Keratinocyte (primary cell): ENCODE results near the gene ABCB9. TPM values are rescaled to one million over a fixed set of nuclear protein-coding genes. Genes with fewer than 3 reads are reported as not detected.
A peak's percentile ranks its signal among the peaks of the same experiment; 100 is the strongest.

Source experiments
- DNase-seq: peaks from one replicate; pipeline ENCODE4 v3.0.0-alpha.2; 2011; ENCODE audit warnings: low read depth, missing footprints, low spot score
- FAIRE-seq: peaks from 2 replicates; lab custom pipeline; 2011; peaks lifted over from hg19 to GRCh38; lab: Jason Lieb, UNC
- H2AFZ ChIP-seq: 2 replicates; pipeline ENCODE4 v1.6.0; 2012; ENCODE audit warnings: low read length, control low read depth, inconsistent platforms; ENCODE audit not compliant: control insufficient read depth
- H3K27ac ChIP-seq: 2 replicates; pipeline ENCODE4 v1.5.1; 2011; ENCODE audit warnings: low read length; ENCODE audit not compliant: control insufficient read depth, insufficient read depth
- H3K27me3 ChIP-seq: 3 replicates; pipeline ENCODE4 v1.6.0; 2011; ENCODE audit warnings: low read length; ENCODE audit not compliant: control insufficient read depth, insufficient read depth; ENCODE audit errors: extremely low read depth
- H3K36me3 ChIP-seq, 2 experiments: 2 replicates in 1 of 2; 3 replicates in 1 of 2; pipeline ENCODE4 v1.5.1; 2011; ENCODE audit warnings: low read length in 2 of 2, mild to moderate bottlenecking in 1 of 2; ENCODE audit not compliant: control insufficient read depth in 2 of 2, insufficient read depth in 2 of 2; ENCODE audit errors: extremely low read depth in 1 of 2
- H3K4me1 ChIP-seq: 3 replicates; pipeline ENCODE4 v1.5.1; 2011; ENCODE audit warnings: low read length; ENCODE audit not compliant: control insufficient read depth, insufficient read depth; ENCODE audit errors: extremely low read depth
- H3K4me2 ChIP-seq: 3 replicates; pipeline ENCODE4 v1.6.0; 2011; ENCODE audit warnings: low read depth, low read length; ENCODE audit not compliant: control insufficient read depth, insufficient read depth; ENCODE audit errors: extremely low read depth
- H3K4me3 ChIP-seq, 3 experiments: fragments of 200-600 bp in 1 of 3; sonication (generic) in 1 of 3; 2 replicates in 2 of 3; 3 replicates in 1 of 3; pipeline ENCODE4 v1.5.1; 2011 to 2016; ENCODE audit warnings: low read length in 3 of 3, mild to moderate bottlenecking in 3 of 3, control low read depth in 2 of 3, inconsistent platforms in 1 of 3, low read depth in 1 of 3, mixed read lengths in 1 of 3, mixed run types in 1 of 3, moderate library complexity in 1 of 3; ENCODE audit not compliant: control insufficient read depth in 2 of 3, insufficient read depth in 2 of 3; ENCODE audit errors: extremely low read depth in 1 of 3
- H3K79me2 ChIP-seq: 2 replicates; pipeline ENCODE4 v1.6.0; 2012; ENCODE audit warnings: low read length; ENCODE audit not compliant: control insufficient read depth, insufficient read depth
- H3K9ac ChIP-seq: 3 replicates; pipeline ENCODE4 v1.6.0; 2011; ENCODE audit warnings: low read length; ENCODE audit not compliant: control insufficient read depth, insufficient read depth; ENCODE audit errors: extremely low read depth
- H3K9me1 ChIP-seq: 3 replicates; pipeline ENCODE4 v1.6.0; 2011; ENCODE audit warnings: low read length; ENCODE audit not compliant: control insufficient read depth, insufficient read depth; ENCODE audit errors: extremely low read depth
- H3K9me3 ChIP-seq: 2 replicates; pipeline ENCODE4 v1.5.1; 2012; ENCODE audit warnings: low read depth, low read length; ENCODE audit not compliant: control insufficient read depth
- H4K20me1 ChIP-seq: 3 replicates; pipeline ENCODE4 v1.6.0; 2011; ENCODE audit warnings: low read length; ENCODE audit not compliant: control insufficient read depth, insufficient read depth; ENCODE audit errors: extremely low read depth
- EZH2 ChIP-seq: IDR thresholded peaks from one replicate; pipeline ENCODE4 v1.6.1; 2012; ENCODE audit warnings: inconsistent platforms, mild to moderate bottlenecking, low read length, moderate library complexity
- dilution Hi-C: fragments of 300-500 bp; cut with MboI; formaldehyde crosslinking; loops from one replicate; pipeline ENCODE4 v1.7.0; 2020; ENCODE audit warnings: low sequenced_read_pairs; ENCODE audit not compliant: extremely low pct_ligation_motif_present
- polyA plus RNA-seq, 5 experiments: library from polyadenylated mRNA; depleted of rRNA in 3 of 5; stranded (reverse) in 3 of 5; stranded (forward) in 1 of 5; unstranded in 1 of 5; fragments of >200 nt; gene quantifications; 1 replicate in 1 of 5; 2 replicates in 3 of 5; 3 replicates in 1 of 5; pipeline versions ENCODE4 v1.2.1 to v1.2.3, GENCODE V29; 2011 to 2012; ENCODE audit warnings: missing spikeins in 2 of 5, low read depth in 1 of 5, low replicate concordance in 1 of 5
- TF ChIP-seq, protein P1 (sequence below), 3 experiments: IDR thresholded peaks in 1 of 3; conservative IDR thresholded peaks in 1 of 3; optimal IDR thresholded peaks in 1 of 3; 2 replicates in 2 of 3; 3 replicates in 1 of 3; pipeline versions ENCODE3 to v1.5.1; 2011; ENCODE audit warnings: low read length in 3 of 3, mild to moderate bottlenecking in 3 of 3, moderate library complexity in 2 of 3, control low read depth in 1 of 3, inconsistent platforms in 1 of 3; ENCODE audit not compliant: insufficient read depth in 2 of 3; ENCODE audit errors: extremely low read depth in 1 of 3

The ABCB9 gene
- polyA plus RNA-seq, 1 donor (not counting 4 experiments of a cell fraction or from before 2014, with no cell fraction given), result 4.0 TPM

DNA sequence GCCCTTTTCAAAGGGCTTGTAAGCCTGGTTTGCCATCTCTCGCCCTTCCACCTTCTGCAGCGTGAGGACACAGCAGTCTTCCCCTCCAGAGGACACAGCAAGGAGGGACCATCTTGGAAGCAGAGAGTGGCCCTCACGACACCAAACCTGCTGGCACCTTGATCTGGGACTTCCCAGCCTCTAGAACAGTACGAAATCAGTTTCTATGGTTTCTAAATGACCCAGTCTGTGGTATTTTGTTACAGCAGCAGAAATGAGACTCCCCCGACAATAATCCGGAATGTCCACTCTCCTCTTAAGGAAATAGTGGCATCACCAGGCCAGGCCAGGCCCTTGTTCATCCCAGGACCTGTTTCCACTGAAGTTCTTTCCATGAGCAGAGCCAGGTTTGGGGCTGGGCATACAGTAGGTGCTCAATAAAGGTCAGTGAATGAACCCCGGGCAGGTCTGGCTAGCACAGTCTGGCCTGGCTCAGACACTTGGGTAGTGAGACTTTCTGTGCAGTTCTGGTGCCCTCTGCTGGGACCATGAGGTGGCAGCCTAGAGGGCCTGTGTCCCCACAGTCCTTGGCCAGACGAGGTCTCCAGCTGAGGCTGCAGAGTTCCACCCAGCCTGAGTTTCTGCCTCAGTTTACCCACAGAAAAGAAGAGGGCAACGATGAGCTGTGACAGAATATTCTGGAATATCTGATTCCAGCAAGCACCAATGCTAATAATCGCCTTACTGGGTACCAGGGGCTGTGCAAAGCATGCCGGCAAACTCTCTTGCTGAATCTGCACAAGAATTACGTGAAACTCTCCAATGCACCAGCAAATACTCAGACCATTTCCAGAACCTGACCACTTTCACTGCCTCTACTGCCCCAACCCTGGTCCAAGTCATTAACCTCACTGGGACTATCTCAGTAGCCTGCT lies 14.0 kb downstream of the ABCB9 start:
- TF ChIP-seq EZH2, result no peak
- TF ChIP-seq, protein P1, sequence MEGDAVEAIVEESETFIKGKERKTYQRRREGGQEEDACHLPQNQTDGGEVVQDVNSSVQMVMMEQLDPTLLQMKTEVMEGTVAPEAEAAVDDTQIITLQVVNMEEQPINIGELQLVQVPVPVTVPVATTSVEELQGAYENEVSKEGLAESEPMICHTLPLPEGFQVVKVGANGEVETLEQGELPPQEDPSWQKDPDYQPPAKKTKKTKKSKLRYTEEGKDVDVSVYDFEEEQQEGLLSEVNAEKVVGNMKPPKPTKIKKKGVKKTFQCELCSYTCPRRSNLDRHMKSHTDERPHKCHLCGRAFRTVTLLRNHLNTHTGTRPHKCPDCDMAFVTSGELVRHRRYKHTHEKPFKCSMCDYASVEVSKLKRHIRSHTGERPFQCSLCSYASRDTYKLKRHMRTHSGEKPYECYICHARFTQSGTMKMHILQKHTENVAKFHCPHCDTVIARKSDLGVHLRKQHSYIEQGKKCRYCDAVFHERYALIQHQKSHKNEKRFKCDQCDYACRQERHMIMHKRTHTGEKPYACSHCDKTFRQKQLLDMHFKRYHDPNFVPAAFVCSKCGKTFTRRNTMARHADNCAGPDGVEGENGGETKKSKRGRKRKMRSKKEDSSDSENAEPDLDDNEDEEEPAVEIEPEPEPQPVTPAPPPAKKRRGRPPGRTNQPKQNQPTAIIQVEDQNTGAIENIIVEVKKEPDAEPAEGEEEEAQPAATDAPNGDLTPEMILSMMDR (optimal IDR thresholded peaks at IDR 0.05 in 1 of 3, IDR thresholded peaks at IDR 0.05 in 1 of 3, conservative IDR thresholded peaks at IDR 0.05 in 1 of 3; ENCODE audit: extremely low read depth in 1 of 3, insufficient read depth in 2 of 3, low read length in 3 of 3), result peak in 2 of 3 experiments; percentile 92 to 96
- peak; percentile 84 for FAIRE-seq
- no peaks in the 10 kb centered on the region for H3K27me3 ChIP-seq

DNA sequence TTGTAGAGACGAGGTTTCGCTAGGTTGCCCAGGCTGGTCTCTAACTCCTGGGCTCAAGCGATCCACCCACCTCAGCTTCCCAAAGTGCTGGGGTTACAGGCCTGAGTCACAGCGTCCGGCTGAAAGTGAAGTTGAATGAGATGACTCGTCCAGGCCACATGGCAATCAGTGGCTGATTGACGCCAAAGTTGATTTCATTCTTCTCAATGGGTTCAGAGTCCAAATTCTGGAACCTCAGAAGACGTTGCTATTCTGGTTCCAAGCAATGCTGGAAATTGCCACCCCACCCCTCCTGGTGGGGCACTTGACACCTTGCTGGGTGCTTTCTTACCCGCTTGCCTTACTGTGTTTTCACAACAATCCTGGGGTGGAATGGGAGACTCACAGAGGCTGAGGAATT lies 14.9 kb downstream of the ABCB9 start:
- Histone ChIP-seq H3K4me1 (peaks cover 22% of the 10 kb centered on the region), H4K20me1 (no peaks in the 10 kb centered on the region), H3K4me2 (no peak overlapping the region), H3K4me3 (no peak overlapping the region), H3K9ac (no peak overlapping the region), H2AFZ (no peak overlapping the region), H3K27ac (peak overlapping the region; percentile 38), H3K79me2 (no peaks in the 10 kb centered on the region), H3K36me3 (peaks cover 0 to 2% of the 10 kb centered on the region in 2 experiments), H3K9me3 (no peaks in the 10 kb centered on the region), H3K27me3 (no peaks in the 10 kb centered on the region), H3K9me1 (no peaks in the 10 kb centered on the region)
- no peak for DNase-seq
- TF ChIP-seq, protein P1 (optimal IDR thresholded peaks at IDR 0.05 in 1 of 3, IDR thresholded peaks at IDR 0.05 in 1 of 3, conservative IDR thresholded peaks at IDR 0.05 in 1 of 3; ENCODE audit: extremely low read depth in 1 of 3, insufficient read depth in 2 of 3, low read length in 3 of 3), result no peak
- no peak for TF ChIP-seq EZH2
- dilution Hi-C loops, result no loop called here
- peak; percentile 58 for FAIRE-seq

More for the DNA sequence above, 14.0 kb downstream of the ABCB9 start:
- no peaks in the 10 kb centered on the region for H3K9me3 ChIP-seq
- H3K4me2 ChIP-seq, result no peak overlapping the region
- no peak overlapping the region for H3K9ac ChIP-seq
- dilution Hi-C loops, result no loop called here
- peak overlapping the region; percentile 38 for H3K27ac ChIP-seq
- H3K4me3 ChIP-seq, result no peak overlapping the region
- no peaks in the 10 kb centered on the region for H4K20me1 ChIP-seq
- peaks cover 16% of the 10 kb centered on the region for H3K4me1 ChIP-seq
- no peaks in the 10 kb centered on the region for H3K79me2 ChIP-seq
- no peak overlapping the region for H2AFZ ChIP-seq
- H3K36me3 ChIP-seq, result peaks cover 0 to 2% of the 10 kb centered on the region in 2 experiments
- no peak for DNase-seq
- H3K9me1 ChIP-seq, result no peaks in the 10 kb centered on the region
